ENCODE data around the gene BAIAP2L2.
A peak's percentile ranks its signal among the peaks of the same experiment; 100 is the strongest.

Gene BAIAP2L2

DNA sequence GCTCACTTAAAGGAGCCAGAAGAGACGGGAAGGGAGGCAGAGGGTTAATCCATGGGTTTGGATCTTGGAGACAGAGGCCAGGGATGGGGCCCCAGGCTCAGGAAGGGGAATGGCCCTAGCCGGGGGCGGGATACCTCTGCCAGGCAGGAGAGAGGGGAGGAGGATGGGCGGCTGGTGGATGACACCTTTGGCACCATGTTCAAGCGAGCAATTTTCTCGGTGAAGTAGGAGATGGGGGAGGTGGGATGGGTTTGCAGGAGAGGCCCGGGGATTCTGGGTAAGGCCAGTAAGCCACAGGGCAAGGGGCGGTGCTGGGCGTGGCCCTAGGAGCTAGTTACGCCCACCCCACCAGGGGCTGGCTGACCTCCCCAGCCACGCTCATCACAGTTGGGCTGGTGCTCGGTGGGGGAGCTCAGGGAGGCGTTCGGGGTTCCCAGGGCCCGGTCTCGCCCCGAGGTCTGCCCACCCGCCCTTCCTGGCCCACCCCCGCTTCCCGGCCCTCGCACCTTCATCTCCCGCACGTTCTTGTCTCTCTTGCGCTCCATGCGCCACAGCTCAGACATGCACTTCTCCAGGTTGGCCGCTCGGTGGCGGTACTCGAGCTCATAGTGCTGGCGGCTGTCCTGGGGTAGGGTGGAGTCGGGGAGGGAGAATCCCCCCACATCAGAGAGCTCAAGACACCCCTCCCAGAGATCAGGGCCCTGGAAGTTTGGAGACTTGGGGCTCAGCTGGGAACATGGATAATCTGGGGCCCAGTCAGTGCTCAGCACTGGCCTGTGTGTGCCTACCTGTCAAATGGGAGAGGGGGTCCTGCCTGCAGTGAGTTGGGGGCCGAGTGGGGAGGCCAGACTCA lies 12.7 kb downstream of the BAIAP2L2 start:
- peak overlapping the region; percentile 53 for H3K27ac ChIP-seq (ENCODE audit: low read length)
- H3K9me3 ChIP-seq (ENCODE audit: insufficient read depth, low read depth, low read length) = no peaks in the 10 kb centered on the region
- H3K9ac ChIP-seq (ENCODE audit: low read depth, low read length) = peak overlapping the region; percentile 56; the same call in 1 of the 2 replicates
- H3K36me3 ChIP-seq (ENCODE audit: insufficient read depth, low read depth, low read length) = no peaks in the 10 kb centered on the region
- H3K4me1 ChIP-seq (ENCODE audit: insufficient read depth, low read length) = no peaks in the 10 kb centered on the region; the same call in 1 of the 2 replicates
- H3K27me3 ChIP-seq (ENCODE audit: insufficient read depth, low read length) = no peaks in the 10 kb centered on the region
- H3K4me3 ChIP-seq (ENCODE audit: low read length) = peak overlapping the region; percentile 58; the same call in 1 of the 2 replicates

DNA sequence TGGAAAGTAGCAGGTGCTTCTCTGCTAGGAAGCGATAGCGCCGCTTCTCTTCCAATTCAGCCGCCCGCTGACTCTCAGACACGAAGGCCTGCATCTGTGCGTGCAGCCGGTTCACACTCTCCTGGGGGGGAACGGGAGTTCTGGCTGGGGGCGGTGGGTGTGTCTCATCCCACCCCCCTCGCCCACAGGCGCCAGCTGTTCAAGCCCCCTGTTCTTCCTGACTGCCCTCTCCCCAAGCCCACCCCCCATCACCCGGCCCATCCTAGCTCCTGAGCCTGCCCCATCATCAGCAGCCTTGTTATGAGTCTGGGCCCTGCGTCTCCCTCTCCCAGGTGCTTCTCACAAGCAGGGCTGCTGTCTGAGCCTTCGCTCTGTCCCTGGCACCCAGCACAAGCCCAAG lies 13.4 kb downstream of the BAIAP2L2 start:
- Histone ChIP-seq H3K27ac (ENCODE audit: low read length) (peak overlapping the region; percentile 53), H3K9ac (ENCODE audit: low read depth, low read length) (peak overlapping the region; percentile 56; the same call in 1 of the 2 replicates)

DNA sequence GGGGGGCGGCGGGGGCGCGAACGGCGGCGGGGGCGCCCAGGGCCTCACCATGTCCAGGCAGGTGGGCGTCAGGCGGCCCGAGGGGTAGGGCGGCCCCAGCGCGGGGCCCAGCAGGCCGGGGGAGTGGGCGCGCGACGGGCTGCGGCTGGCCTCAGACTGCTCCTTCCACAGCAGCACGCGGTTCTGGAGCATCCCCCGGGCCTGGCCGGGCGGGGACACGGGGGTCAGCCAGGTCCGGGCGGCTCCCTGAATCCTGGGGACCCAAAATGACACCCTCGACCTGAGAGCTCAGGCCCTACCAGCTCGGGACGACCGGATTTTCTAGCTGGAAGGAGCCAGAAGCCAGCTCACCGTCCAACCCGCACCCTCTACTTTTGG lies 21.0 kb downstream of the BAIAP2L2 start:
- peak overlapping the region; percentile 26; the same call in 1 of the 2 replicates for H3K4me3 ChIP-seq (ENCODE audit: low read length)

More for the DNA sequence above, 13.4 kb downstream of the BAIAP2L2 start:
- H3K36me3 ChIP-seq (ENCODE audit: insufficient read depth, low read depth, low read length) = no peaks in the 10 kb centered on the region
- no peaks in the 10 kb centered on the region; the same call in 1 of the 2 replicates for H3K4me1 ChIP-seq (ENCODE audit: insufficient read depth, low read length)
- H3K4me3 ChIP-seq (ENCODE audit: low read length) = peak overlapping the region; percentile 58; the same call in 1 of the 2 replicates
- no peaks in the 10 kb centered on the region for H3K27me3 ChIP-seq (ENCODE audit: insufficient read depth, low read length)
- no peaks in the 10 kb centered on the region for H3K9me3 ChIP-seq (ENCODE audit: insufficient read depth, low read depth, low read length)

DNA sequence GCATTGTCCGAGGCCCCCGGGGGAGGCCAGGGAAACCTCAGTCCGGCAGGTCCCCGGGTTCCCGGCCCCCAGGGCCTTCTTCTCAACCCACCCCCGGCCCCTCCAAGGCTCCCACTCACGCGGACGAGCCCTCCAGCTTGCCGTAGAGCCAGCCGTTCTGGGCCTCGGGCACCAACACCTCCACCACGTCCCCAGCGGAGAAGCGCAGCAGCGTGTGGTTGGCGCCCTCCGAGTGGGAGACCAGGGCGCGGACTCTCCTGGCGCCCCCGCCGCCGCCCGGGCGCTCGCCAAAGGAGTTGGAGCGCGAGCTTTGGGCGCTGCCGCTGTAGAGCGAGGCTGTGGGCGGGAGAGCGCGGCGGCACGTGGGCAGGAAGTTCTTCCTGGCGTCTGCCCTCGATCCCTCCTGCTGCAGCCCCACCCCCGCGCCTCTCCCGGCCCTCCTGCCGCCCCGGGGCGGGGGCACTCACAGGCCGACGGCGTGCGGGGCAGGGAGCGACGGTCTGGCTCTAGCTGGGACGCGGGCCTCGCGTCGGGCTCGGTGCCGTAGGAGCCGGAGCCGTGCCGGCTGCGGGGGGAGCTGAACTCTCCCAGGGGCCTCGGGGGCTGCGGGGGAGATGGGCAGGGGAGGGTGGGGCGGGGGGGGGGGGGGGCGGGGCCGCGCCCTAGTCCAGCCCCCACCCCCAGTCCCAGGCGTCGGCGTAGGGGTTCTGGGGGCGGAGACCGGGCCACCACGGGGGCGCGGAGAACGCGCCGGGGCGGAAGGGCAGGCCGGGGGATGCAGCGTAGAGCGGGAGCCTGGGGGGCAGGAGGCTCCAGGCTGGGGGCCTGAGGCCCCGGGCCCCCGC lies 21.6 kb downstream of the BAIAP2L2 start:
- Histone ChIP-seq H3K4me3 (ENCODE audit: low read length) (peak overlapping the region; percentile 26; the same call in 1 of the 2 replicates), H3K4me1 (ENCODE audit: insufficient read depth, low read length) (peaks cover 4% of the 10 kb centered on the region; the same call in 1 of the 2 replicates)

More for the DNA sequence above, 21.0 kb downstream of the BAIAP2L2 start:
- Histone ChIP-seq H3K27ac (ENCODE audit: low read length) (no peak overlapping the region), H3K9me3 (ENCODE audit: insufficient read depth, low read depth, low read length) (no peaks in the 10 kb centered on the region), H3K4me1 (ENCODE audit: insufficient read depth, low read length) (peaks cover 4% of the 10 kb centered on the region; the same call in 1 of the 2 replicates), H3K9ac (ENCODE audit: low read depth, low read length) (no peak overlapping the region), H3K27me3 (ENCODE audit: insufficient read depth, low read length) (peaks cover 5% of the 10 kb centered on the region; the same call in 1 of the 2 replicates), H3K36me3 (ENCODE audit: insufficient read depth, low read depth, low read length) (no peaks in the 10 kb centered on the region)

DNA sequence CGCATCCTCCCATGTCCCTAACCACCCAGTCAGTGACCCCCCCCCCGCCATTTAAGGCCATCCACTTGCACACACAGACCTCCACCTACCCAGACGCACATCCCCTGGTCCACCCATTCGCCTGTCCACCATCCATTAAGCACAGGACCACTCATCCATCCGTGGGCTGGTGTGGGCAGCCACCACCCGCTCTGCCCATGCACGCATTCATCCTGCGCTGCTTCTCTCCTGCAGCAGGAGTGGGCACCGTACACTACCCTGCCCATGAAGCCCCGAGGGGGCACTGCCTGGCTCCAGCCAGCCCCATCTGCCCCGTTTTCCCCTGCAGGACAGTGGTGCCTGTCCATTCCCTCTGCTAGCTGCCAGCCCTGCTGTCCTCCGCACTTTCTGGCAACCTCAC lies 22.6 kb downstream of the BAIAP2L2 start:
- Histone ChIP-seq H3K4me3 (ENCODE audit: low read length) (no peak overlapping the region), H3K27me3 (ENCODE audit: insufficient read depth, low read length) (peaks cover 10% of the 10 kb centered on the region; the same call in 1 of the 2 replicates), H3K4me1 (ENCODE audit: insufficient read depth, low read length) (peaks cover 7% of the 10 kb centered on the region; the same call in 1 of the 2 replicates), H3K27ac (ENCODE audit: low read length) (no peak overlapping the region), H3K36me3 (ENCODE audit: insufficient read depth, low read depth, low read length) (no peaks in the 10 kb centered on the region), H3K9ac (ENCODE audit: low read depth, low read length) (no peak overlapping the region), H3K9me3 (ENCODE audit: insufficient read depth, low read depth, low read length) (no peaks in the 10 kb centered on the region)

More for the DNA sequence above, 21.6 kb downstream of the BAIAP2L2 start:
- peaks cover 5% of the 10 kb centered on the region; the same call in 1 of the 2 replicates for H3K27me3 ChIP-seq (ENCODE audit: insufficient read depth, low read length)
- no peaks in the 10 kb centered on the region for H3K9me3 ChIP-seq (ENCODE audit: insufficient read depth, low read depth, low read length)
- H3K36me3 ChIP-seq (ENCODE audit: insufficient read depth, low read depth, low read length) = no peaks in the 10 kb centered on the region
- H3K9ac ChIP-seq (ENCODE audit: low read depth, low read length) = no peak overlapping the region
- no peak overlapping the region for H3K27ac ChIP-seq (ENCODE audit: low read length)

DNA sequence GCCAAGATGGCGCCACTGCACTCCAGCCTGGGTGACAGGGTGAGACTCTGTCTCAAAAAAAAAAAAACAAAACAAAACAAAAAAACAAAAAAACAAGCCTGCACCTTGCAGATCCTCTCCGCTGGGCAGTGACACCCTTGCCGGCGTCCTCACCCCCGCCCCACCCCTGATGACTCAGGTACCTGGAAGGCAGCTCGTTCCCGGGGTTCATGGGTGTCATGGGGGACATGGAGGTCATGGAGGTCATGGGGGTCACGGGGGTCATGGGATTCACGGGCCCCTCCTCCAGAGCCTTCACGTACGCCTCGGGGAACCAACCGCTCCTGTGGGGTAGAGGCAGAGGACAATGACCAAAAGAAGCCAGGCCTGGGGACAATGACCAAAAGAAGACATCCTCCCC lies 23.5 kb downstream of the BAIAP2L2 start:
- Histone ChIP-seq H3K36me3 (ENCODE audit: insufficient read depth, low read depth, low read length) (no peaks in the 10 kb centered on the region), H3K4me3 (ENCODE audit: low read length) (no peak overlapping the region), H3K4me1 (ENCODE audit: insufficient read depth, low read length) (peaks cover 7% of the 10 kb centered on the region; the same call in 1 of the 2 replicates), H3K27ac (ENCODE audit: low read length) (no peak overlapping the region), H3K9ac (ENCODE audit: low read depth, low read length) (no peak overlapping the region), H3K9me3 (ENCODE audit: insufficient read depth, low read depth, low read length) (no peaks in the 10 kb centered on the region), H3K27me3 (ENCODE audit: insufficient read depth, low read length) (peaks cover 18% of the 10 kb centered on the region)

DNA sequence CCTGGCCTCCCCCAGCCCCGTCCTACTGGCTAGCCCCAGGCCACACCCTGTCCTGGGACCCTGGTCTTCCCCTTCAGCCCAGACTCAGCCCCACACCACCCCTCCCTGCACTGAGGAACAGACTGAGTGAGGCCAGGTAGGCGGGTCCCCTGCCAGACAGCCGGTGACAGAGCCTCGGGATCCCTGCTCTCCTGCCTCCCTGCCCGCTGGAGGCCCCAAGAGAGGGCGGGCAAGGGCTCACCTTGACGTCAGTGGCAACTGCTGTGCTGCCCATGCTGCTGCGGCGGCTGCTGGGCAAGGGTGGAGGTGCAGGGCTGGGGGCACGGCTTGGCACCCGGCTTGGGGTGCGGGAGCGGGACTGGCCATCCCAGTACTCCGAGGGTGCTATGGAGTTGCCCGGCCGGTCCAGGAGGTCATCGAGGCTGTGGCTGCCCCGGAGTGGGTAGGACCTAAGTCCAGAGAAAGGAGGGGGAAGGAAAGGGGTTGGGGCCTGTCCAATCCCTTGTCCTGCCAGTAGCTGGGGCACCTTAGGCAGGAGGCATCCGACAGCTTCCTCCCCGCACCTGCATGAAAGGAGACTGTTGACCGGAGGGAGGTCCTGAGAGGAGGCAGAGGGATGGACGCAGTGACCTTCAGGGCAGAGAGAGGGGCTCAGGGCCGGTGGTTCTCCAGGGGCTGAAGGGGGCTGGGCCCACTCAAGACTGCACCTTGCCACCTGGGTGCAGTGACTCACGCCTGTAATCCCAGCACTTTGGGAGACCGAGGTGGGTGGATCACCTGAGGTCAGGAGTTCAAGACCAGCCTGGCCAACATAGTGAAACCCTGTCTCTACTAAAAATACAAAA lies 24.3 kb downstream of the BAIAP2L2 start:
- Histone ChIP-seq H3K4me3 (ENCODE audit: low read length) (no peak overlapping the region), H3K4me1 (ENCODE audit: insufficient read depth, low read length) (peaks cover 7% of the 10 kb centered on the region; the same call in 1 of the 2 replicates), H3K27me3 (ENCODE audit: insufficient read depth, low read length) (peaks cover 26% of the 10 kb centered on the region), H3K27ac (ENCODE audit: low read length) (no peak overlapping the region), H3K9ac (ENCODE audit: low read depth, low read length) (no peak overlapping the region), H3K36me3 (ENCODE audit: insufficient read depth, low read depth, low read length) (no peaks in the 10 kb centered on the region), H3K9me3 (ENCODE audit: insufficient read depth, low read depth, low read length) (no peaks in the 10 kb centered on the region)

DNA sequence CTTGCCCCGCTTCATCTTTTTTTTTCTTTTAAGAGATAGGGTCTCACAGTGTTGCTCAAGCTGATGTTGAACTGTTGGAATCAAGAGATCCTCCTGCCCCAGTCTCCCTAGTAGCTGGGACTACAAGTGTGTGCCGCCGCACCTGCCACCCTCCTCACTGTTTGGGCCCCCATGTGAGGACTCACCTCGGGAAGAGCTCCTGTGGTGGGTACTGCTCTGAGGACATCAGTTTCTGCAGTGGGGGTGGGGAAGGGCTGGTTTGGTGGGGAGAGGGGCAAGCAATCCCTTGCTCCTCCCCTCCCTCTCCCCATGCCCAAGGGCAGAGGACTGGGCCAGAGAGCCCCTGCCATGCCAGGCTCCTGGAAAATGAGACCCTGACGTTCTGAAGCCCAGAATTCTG lies 25.0 kb downstream of the BAIAP2L2 start:
- peaks cover 33% of the 10 kb centered on the region for H3K27me3 ChIP-seq (ENCODE audit: insufficient read depth, low read length)
- H3K36me3 ChIP-seq (ENCODE audit: insufficient read depth, low read depth, low read length) = no peaks in the 10 kb centered on the region
- no peak overlapping the region for H3K4me3 ChIP-seq (ENCODE audit: low read length)
- no peak overlapping the region for H3K9ac ChIP-seq (ENCODE audit: low read depth, low read length)
- H3K4me1 ChIP-seq (ENCODE audit: insufficient read depth, low read length) = peaks cover 7% of the 10 kb centered on the region; the same call in 1 of the 2 replicates
- no peak overlapping the region for H3K27ac ChIP-seq (ENCODE audit: low read length)
- no peaks in the 10 kb centered on the region for H3K9me3 ChIP-seq (ENCODE audit: insufficient read depth, low read depth, low read length)

DNA sequence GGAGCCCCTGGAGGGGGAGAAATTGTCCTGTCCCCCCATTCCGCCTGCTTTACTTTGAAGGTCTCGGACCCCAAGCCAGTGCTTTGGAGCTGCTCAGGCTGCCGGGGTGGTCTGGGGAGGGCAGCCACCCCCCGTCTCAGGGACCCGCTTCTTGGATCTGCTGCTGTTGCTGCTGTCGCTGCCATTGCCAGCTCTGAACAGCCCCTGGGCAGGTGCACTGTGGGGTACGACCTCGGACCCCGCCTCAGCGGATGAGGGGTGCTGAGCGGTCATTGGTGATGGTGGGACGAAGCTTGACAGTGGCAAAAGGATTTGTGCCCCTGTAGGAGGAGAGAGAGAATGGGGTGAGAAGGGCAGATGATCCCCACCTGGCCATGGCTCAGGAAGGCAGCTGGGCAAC lies 25.4 kb downstream of the BAIAP2L2 start:
- H3K36me3 ChIP-seq (ENCODE audit: insufficient read depth, low read depth, low read length) = no peaks in the 10 kb centered on the region
- peaks cover 37% of the 10 kb centered on the region for H3K27me3 ChIP-seq (ENCODE audit: insufficient read depth, low read length)
- peaks cover 7% of the 10 kb centered on the region; the same call in 1 of the 2 replicates for H3K4me1 ChIP-seq (ENCODE audit: insufficient read depth, low read length)
- H3K27ac ChIP-seq (ENCODE audit: low read length) = no peak overlapping the region
- H3K4me3 ChIP-seq (ENCODE audit: low read length) = no peak overlapping the region
- H3K9ac ChIP-seq (ENCODE audit: low read depth, low read length) = no peak overlapping the region; the same call in 1 of the 2 replicates
- H3K9me3 ChIP-seq (ENCODE audit: insufficient read depth, low read depth, low read length) = no peaks in the 10 kb centered on the region

DNA sequence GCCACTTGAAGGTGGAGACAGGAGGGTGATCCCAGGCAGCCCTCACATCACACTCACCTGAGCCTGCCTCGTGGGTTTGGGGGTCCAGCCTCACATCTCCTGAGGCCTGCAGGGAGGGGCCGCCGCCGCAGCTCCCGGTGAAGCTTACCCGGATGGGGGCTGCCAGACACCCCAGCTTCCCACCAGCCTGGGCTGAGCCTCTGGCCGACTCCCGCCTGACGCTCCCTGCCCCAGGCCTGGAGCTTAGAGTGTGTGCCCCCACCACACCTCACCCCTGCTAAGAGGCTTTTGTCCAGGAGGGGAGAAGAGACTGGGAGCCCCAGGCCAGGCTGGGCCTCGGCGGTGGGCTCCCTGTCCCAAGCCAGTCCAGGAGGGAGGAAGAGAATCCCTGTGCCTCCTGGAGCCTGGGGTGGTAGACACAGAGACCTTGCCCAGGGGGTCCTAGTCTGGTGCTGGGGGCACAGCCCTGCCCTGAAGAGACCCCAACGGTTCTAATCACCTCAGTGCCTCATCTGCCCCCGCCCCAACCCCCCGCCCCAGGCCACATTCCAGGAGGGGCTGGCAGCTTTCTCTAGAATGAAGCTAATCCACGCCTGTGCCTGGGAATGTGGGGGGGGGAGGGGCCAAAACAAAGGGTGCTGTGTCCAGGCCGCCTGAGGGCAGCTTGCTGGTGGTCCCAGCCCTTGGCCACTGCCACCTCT lies 26.4 kb downstream of the BAIAP2L2 start, which contains the start of gene SLC16A8:
Gene SLC16A8 (minus strand): TSS at position 254 of the 701 bp plus-strand sequence. CDS start 1,311 bp downstream, outside the sequence.
- Histone ChIP-seq H3K36me3 (ENCODE audit: insufficient read depth, low read depth, low read length) (no peaks in the 10 kb centered on the region), H3K9me3 (ENCODE audit: insufficient read depth, low read depth, low read length) (no peaks in the 10 kb centered on the region), H3K27ac (ENCODE audit: low read length) (no peak within 1 kb of the TSS), H3K4me1 (ENCODE audit: insufficient read depth, low read length) (peaks cover 7% of the 10 kb centered on the region; the same call in 1 of the 2 replicates), H3K27me3 (ENCODE audit: insufficient read depth, low read length) (peaks cover 40% of the 10 kb centered on the region), H3K9ac (ENCODE audit: low read depth, low read length) (no peak within 1 kb of the TSS; the same call in 1 of the 2 replicates), H3K4me3 (ENCODE audit: low read length) (no peak within 1 kb of the TSS)

Data from iPS-20b (cell line).